Stomach (tissue), 4 donors: Measurements from ENCODE around the gene FLRT1.

ENCODE experiments used
- CTCF ChIP-seq, 7 experiments: fragments of 450-650 bp in 4 of 7; fragments of 200-600 bp in 3 of 7; sonication (generic) in 3 of 7; IDR thresholded peaks; one replicate each; pipeline ENCODE4 v1.5.1; 2016 to 2019; ENCODE audit warnings: antibody characterized with exemption in 7 of 7, control low read depth in 2 of 7, mild to moderate bottlenecking in 1 of 7
- POLR2A ChIP-seq, 4 donors: fragments of 450-650 bp; IDR thresholded peaks; one replicate each; pipeline ENCODE4 v1.6.1; 2016; ENCODE audit warnings: antibody characterized with exemption in 4 of 4, control low read depth in 2 of 4, mild to moderate bottlenecking in 1 of 4, moderate library complexity in 1 of 4

- TF ChIP-seq CTCF (IDR thresholded peaks at IDR 0.05): no peak
- no peak for TF ChIP-seq POLR2A (IDR thresholded peaks at IDR 0.05)
Measured at GRCh38 chr11:64048042-64048854, 12.5 kb downstream of the FLRT1 start.
